ENCODE data around the gene TUG1.

TUG1 gene

DNA sequence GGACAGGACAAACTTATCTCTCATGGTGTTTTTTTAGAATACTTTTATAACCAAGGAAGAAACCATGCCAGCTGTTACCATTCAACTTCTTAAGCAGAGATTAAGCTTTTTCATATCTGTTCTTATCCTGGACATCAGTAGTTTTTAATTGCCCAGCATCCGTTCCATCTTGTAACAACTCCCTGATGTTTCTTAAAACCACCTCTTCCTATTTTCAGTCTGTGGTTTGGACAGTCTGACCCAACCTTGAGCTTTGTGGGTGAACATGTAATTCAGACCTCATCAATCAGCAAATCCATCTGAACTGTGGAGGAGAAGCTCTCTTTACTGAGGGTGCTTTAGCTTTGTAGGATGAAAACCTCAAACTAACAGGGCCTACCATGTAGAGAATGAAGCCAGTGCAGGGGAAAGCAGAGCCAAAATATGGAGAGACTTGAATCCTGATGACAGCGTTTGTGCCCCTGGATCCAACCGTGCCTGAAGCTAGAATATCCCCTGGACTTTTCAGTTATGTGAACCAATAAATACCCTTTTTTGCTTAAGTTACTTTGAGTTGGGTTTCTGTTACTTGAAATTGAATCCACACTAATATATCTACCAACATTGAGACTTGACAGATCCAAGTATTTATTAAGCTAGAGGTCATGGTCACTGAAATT is 9.4 kb downstream of the TUG1 start:
- H3K4me3 ChIP-seq, result no peak overlapping the region
- H3K27ac ChIP-seq, result no peak overlapping the region
- H3K36me3 ChIP-seq (ENCODE audit: insufficient read depth, low read length), result peaks cover 43% of the 10 kb centered on the region
- DNase-seq (ENCODE audit: low read depth, low spot score), result no peak
- H3K9ac ChIP-seq (ENCODE audit: insufficient read length), result no peak overlapping the region
- TF ChIP-seq FOXP2 (optimal IDR thresholded peaks at IDR 0.05; ENCODE audit: control extremely low read depth, extremely low read length, insufficient read depth) (no peak), POLR2AphosphoS5 (IDR thresholded peaks at IDR 0.05; ENCODE audit: borderline replicate concordance, low read depth, low read length) (no peak; the same call in 1 of the 2 replicates), EZH2 (IDR thresholded peaks at IDR 0.05) (no peak)
- peaks cover 31% of the 10 kb centered on the region for H3K9me3 ChIP-seq (ENCODE audit: low read depth, low read length)

DNA sequence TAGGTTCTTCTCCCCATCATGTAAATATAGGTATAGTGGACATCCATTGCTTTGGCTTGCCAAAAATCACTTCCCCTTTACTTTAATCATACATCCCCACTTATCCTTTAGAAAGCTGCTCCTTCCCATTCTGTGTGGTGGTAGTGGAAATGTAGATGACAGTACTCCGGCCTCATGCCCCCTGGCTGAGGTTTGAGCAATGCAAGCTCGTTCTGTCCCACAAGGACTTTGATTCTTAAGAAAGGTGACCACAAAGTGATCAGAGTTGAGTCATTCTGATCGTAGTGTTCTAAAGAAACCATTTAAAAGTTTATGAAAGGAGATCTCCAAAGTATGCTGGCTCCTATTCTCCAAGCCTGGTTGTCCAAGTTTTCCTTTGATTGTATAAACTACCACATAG is 10.9 kb downstream of the TUG1 start:
- no peak overlapping the region for H3K4me3 ChIP-seq
- H3K9ac ChIP-seq (ENCODE audit: insufficient read length), result no peak overlapping the region
- TF ChIP-seq FOXP2 (optimal IDR thresholded peaks at IDR 0.05; ENCODE audit: control extremely low read depth, extremely low read length, insufficient read depth) (no peak), EZH2 (IDR thresholded peaks at IDR 0.05) (no peak), POLR2AphosphoS5 (IDR thresholded peaks at IDR 0.05; ENCODE audit: borderline replicate concordance, low read depth, low read length) (no peak)

DNA sequence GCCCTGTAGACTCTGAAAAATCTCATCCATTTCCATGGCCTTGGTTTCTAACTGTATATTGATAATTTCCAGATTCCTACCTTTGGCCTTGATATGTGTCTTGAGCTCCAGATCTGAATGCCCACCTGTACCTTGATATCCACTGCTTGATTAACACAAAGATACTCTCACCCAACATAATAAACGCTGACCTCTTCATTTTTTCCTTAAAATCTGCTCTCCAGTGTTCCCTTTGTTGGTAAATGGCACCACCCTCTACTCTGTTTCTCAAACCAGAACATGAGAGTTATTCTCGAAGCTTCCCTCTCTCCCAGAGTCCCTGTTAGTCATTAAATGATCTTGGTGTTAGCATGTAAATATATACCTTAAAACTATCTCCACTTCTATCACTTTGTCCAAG is 13.4 kb downstream of the TUG1 start:
- DNase-seq (ENCODE audit: low read depth, low spot score), result no peak
- H3K36me3 ChIP-seq (ENCODE audit: insufficient read depth, low read length), result peaks cover 6% of the 10 kb centered on the region; the same call in 1 of the 2 replicates
- no peak overlapping the region for H3K27ac ChIP-seq
- no peak for TF ChIP-seq FOXP2 (optimal IDR thresholded peaks at IDR 0.05; ENCODE audit: control extremely low read depth, extremely low read length, insufficient read depth)
- no peak for TF ChIP-seq POLR2AphosphoS5 (IDR thresholded peaks at IDR 0.05; ENCODE audit: borderline replicate concordance, low read depth, low read length)
- no peak for TF ChIP-seq EZH2 (IDR thresholded peaks at IDR 0.05)
- no peaks in the 10 kb centered on the region; the same call in 1 of the 2 replicates for H3K9me3 ChIP-seq (ENCODE audit: low read depth, low read length)
- H3K9ac ChIP-seq (ENCODE audit: insufficient read length), result no peak overlapping the region
- no peak overlapping the region for H3K4me3 ChIP-seq

More for the DNA sequence above, 10.9 kb downstream of the TUG1 start:
- Histone ChIP-seq H3K27ac (no peak overlapping the region), H3K36me3 (ENCODE audit: insufficient read depth, low read length) (peaks cover 28% of the 10 kb centered on the region), H3K9me3 (ENCODE audit: low read depth, low read length) (peaks cover 16% of the 10 kb centered on the region)
- DNase-seq (ENCODE audit: low read depth, low spot score), result no peak

DNA sequence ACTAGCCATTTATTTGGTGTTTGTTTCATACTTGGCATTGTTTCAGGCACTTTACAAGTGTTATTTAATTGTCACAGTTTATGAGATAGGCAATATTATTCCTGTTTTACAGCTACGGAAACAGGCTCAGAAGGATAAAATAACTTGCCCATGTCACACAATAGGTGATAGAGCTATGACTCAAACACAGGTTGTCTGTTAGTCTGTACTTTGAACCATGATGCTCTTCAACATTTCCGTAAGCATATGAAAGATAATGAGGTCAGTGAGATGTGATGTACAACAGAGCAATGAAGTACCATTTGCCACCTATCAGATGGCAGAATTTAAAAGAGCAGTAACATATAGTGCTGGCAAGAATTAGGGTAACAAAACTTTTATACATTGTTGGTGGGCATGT is 15.3 kb downstream of the TUG1 start:
- TF ChIP-seq POLR2AphosphoS5 (IDR thresholded peaks at IDR 0.05; ENCODE audit: borderline replicate concordance, low read depth, low read length), result no peak
- TF ChIP-seq FOXP2 (optimal IDR thresholded peaks at IDR 0.05; ENCODE audit: control extremely low read depth, extremely low read length, insufficient read depth), result no peak
- TF ChIP-seq EZH2 (IDR thresholded peaks at IDR 0.05), result no peak
- Histone ChIP-seq H3K4me3 (no peak overlapping the region), H3K9ac (ENCODE audit: insufficient read length) (no peak overlapping the region), H3K36me3 (ENCODE audit: insufficient read depth, low read length) (no peaks in the 10 kb centered on the region), H3K9me3 (ENCODE audit: low read depth, low read length) (no peaks in the 10 kb centered on the region; the same call in 1 of the 2 replicates), H3K27ac (no peak overlapping the region)
- no peak for DNase-seq (ENCODE audit: low read depth, low spot score)

DNA sequence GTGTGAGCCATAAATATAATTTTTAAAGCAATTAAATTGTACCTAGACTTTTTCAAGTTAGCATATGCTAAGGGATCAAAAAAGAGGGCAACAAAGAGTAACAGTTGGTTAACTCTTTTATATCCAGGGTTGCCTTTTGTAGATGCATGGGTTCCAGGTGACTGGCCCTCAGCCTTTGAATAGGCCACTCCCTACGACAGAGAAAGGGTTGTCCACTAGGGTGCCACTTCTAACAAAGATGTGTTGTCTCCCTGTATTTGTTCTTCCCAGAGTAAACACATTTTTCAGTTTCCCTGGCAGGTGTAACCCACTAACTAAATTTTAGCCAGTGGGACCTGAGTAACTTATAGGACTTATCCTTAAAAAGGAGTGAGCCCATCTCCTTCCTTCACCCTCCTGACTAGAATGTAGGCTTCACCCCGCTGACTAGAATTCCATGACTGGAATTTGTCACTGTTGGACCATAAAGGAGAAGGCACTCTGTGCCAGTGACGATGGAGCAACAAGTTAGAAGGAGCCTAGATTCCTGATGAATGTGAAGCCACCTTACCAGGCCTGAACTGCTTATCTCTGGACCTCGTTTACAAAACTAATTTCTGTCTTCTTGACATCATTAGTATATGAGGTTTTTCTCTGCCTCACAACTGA is 16.6 kb downstream of the TUG1 start:
- H3K9ac ChIP-seq (ENCODE audit: insufficient read length), result no peak overlapping the region
- no peak for DNase-seq (ENCODE audit: low read depth, low spot score)
- no peaks in the 10 kb centered on the region for H3K36me3 ChIP-seq (ENCODE audit: insufficient read depth, low read length)
- no peaks in the 10 kb centered on the region; the same call in 1 of the 2 replicates for H3K9me3 ChIP-seq (ENCODE audit: low read depth, low read length)
- no peak overlapping the region for H3K4me3 ChIP-seq
- no peak overlapping the region for H3K27ac ChIP-seq
- TF ChIP-seq POLR2AphosphoS5 (IDR thresholded peaks at IDR 0.05; ENCODE audit: borderline replicate concordance, low read depth, low read length), result no peak
- no peak for TF ChIP-seq FOXP2 (optimal IDR thresholded peaks at IDR 0.05; ENCODE audit: control extremely low read depth, extremely low read length, insufficient read depth)
- TF ChIP-seq EZH2 (IDR thresholded peaks at IDR 0.05), result no peak

DNA sequence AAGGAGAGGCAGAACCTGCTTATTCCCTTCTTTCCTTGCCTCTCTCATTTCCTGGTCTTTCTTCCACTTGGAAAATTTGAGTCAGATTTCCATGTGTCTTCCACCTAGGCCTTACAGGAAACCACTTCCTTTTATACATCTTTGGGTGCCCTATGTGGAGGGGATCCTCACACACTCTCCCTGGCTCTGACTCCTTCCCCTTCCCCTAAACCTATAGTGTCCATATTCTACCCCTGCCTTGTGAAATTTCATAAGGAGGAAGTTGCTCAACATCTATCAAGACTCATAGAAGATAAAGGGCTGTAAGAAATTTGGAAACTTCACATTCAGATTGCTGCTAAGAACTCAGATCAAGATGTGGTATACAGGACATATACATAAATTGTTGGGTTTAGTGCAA is 20.4 kb downstream of the TUG1 start:
- no peaks in the 10 kb centered on the region for H3K36me3 ChIP-seq (ENCODE audit: insufficient read depth, low read length)
- H3K4me3 ChIP-seq, result no peak overlapping the region
- H3K27ac ChIP-seq, result no peak overlapping the region
- TF ChIP-seq FOXP2 (optimal IDR thresholded peaks at IDR 0.05; ENCODE audit: control extremely low read depth, extremely low read length, insufficient read depth), result no peak
- TF ChIP-seq POLR2AphosphoS5 (IDR thresholded peaks at IDR 0.05; ENCODE audit: borderline replicate concordance, low read depth, low read length), result no peak
- no peak for TF ChIP-seq EZH2 (IDR thresholded peaks at IDR 0.05)
- no peak overlapping the region for H3K9ac ChIP-seq (ENCODE audit: insufficient read length)
- no peak for DNase-seq (ENCODE audit: low read depth, low spot score)
- H3K9me3 ChIP-seq (ENCODE audit: low read depth, low read length), result no peaks in the 10 kb centered on the region; the same call in 1 of the 2 replicates

DNA sequence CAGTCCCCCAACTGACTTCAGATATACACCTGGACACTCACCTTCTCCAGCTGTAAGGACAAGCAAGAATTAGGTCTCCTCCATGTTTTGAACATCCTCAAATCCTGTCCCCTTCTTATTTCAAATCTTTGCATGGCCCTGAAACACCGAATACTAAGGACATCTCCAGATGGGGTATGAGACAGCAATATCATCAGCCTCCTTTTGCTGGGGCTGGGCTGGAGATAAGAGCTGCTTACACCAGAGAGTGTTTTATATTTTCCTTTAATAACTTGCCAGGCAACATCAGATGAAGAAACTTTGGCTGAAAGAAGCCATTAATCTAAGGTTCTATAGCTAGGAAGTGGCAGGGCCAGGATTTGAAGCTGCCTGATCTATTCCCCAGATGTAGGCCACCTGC is 21.6 kb downstream of the TUG1 start:
- no peak for DNase-seq (ENCODE audit: low read depth, low spot score)

DNA sequence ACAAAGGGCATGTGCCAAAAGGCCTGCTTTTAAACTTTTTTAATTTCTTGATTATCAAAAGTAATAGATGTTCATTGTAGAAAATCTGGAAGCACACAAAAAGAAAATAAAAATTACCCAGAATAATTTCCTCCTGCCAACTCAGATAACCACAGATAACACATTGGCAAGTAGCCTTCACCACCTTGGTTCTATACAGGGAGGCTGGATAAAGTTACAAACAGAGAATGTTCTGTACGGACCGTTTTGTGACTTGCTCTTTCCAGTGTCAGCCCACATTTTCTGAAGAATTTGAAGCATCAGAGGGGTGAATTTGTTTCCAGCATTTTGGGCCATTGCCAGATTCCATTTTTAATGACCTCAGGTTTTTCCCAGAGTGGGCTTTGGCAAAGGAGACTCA is 23.5 kb downstream of the TUG1 start:
- H3K4me3 ChIP-seq, result no peak overlapping the region
- H3K9me3 ChIP-seq (ENCODE audit: low read depth, low read length), result no peaks in the 10 kb centered on the region
- TF ChIP-seq FOXP2 (optimal IDR thresholded peaks at IDR 0.05; ENCODE audit: control extremely low read depth, extremely low read length, insufficient read depth) (no peak), POLR2AphosphoS5 (IDR thresholded peaks at IDR 0.05; ENCODE audit: borderline replicate concordance, low read depth, low read length) (no peak), EZH2 (IDR thresholded peaks at IDR 0.05) (no peak)
- DNase-seq (ENCODE audit: low read depth, low spot score), result no peak
- H3K9ac ChIP-seq (ENCODE audit: insufficient read length), result no peak overlapping the region
- no peak overlapping the region for H3K27ac ChIP-seq
- H3K36me3 ChIP-seq (ENCODE audit: insufficient read depth, low read length), result no peaks in the 10 kb centered on the region

More for the DNA sequence above, 21.6 kb downstream of the TUG1 start:
- TF ChIP-seq POLR2AphosphoS5 (IDR thresholded peaks at IDR 0.05; ENCODE audit: borderline replicate concordance, low read depth, low read length) (no peak), FOXP2 (optimal IDR thresholded peaks at IDR 0.05; ENCODE audit: control extremely low read depth, extremely low read length, insufficient read depth) (no peak), EZH2 (IDR thresholded peaks at IDR 0.05) (no peak)
- Histone ChIP-seq H3K27ac (no peak overlapping the region), H3K36me3 (ENCODE audit: insufficient read depth, low read length) (no peaks in the 10 kb centered on the region), H3K4me3 (no peak overlapping the region), H3K9me3 (ENCODE audit: low read depth, low read length) (no peaks in the 10 kb centered on the region), H3K9ac (ENCODE audit: insufficient read length) (no peak overlapping the region)

Measured in SK-N-MC (cell line).